Measurements from ENCODE around the gene TMEM184B.

GRCh38 chr22:38314051-38314932 lies 41.5 kb upstream of the TMEM184B start:
- no peak for TF ChIP-seq CTCF (optimal IDR thresholded peaks at IDR 0.05 in 1 of 3, IDR thresholded peaks at IDR 0.05 in 1 of 3, conservative IDR thresholded peaks at IDR 0.05 in 1 of 3; ENCODE audit: extremely low read depth in 1 of 3, insufficient read depth in 2 of 3, low read length in 3 of 3)
- TF ChIP-seq EZH2 (IDR thresholded peaks at IDR 0.05; ENCODE audit: low read length), result no peak

All from keratinocyte (primary cell).